Hepatocyte (in vitro differentiated cells): ENCODE data around the gene MT1M.
A peak's percentile ranks its signal among the peaks of the same experiment; 100 is the strongest.

ENCODE experiments used
- CTCF ChIP-seq: fragments of 200-600 bp; sonication (generic); IDR thresholded peaks from 2 replicates; pipeline ENCODE4 v1.5.1; 2016; ENCODE audit warnings: antibody characterized with exemption, mild to moderate bottlenecking; ENCODE audit not compliant: poor library complexity
- EZH2 ChIP-seq: fragments of 200-600 bp; sonication (generic); IDR thresholded peaks from 2 replicates; pipeline ENCODE4 v1.6.1; 2016; ENCODE audit warnings: antibody characterized with exemption, mild to moderate bottlenecking, borderline replicate concordance

GRCh38 chr16:56635441-56635967 is 3.0 kb downstream of the MT1M start:
- TF ChIP-seq CTCF (no peak), EZH2 (peak; percentile 97)
